Measurements from ENCODE around the gene FMN1. TPM values are rescaled to one million over a fixed set of nuclear protein-coding genes. Genes with fewer than 3 reads are reported as not detected.

FMN1 gene
- polyA plus RNA-seq, 2 of the 4 experiments (the other 2 are of a cell fraction), result 0.53 to 2.2 TPM

GRCh38 chr15:33114374-33114717 is 80.2 kb downstream of the FMN1 start:
- no peak overlapping the region for H3K27ac ChIP-seq
- DNase-seq (ENCODE audit: low read depth in 1 of 2, low spot score in 1 of 2) (no peak), ATAC-seq (no peak), FAIRE-seq (no peak)
- WGBS (ENCODE audit: missing lambda C conversion rate), result 60% methylated on average over 8 of the region's 8 CpGs
- ChIA-PET POLR2A (no interaction called here), CTCF (interaction anchor here (1.1 to 4.0 kb wide), 2 partner anchors 9 to 19 kb away, joined by 3 to 22 read pairs; no protein-coding TSS in a partner anchor)
- H3K4me3 ChIP-seq, result no peak overlapping the region
- H3K4me2 ChIP-seq, result no peak overlapping the region
- H3K4me1 ChIP-seq, result no peaks in the 10 kb centered on the region
- H3K9me3 ChIP-seq, result no peaks in the 10 kb centered on the region
- TF ChIP-seq RCOR1 (IDR thresholded peaks at IDR 0.05; ENCODE audit: low read depth, low read length) (no peak), KDM1A (IDR thresholded peaks at IDR 0.05; ENCODE audit: low read depth) (no peak), ELK1 (IDR thresholded peaks at IDR 0.05; ENCODE audit: low read depth, low read length) (no peak), CHD2 (IDR thresholded peaks at IDR 0.05; ENCODE audit: low read length, partially characterized antibody) (no peak), RAD21 (conservative IDR thresholded peaks at IDR 0.05 in 1 of 2, IDR thresholded peaks at IDR 0.05 in 1 of 2) (no peak), HMGXB4 (CRISPR knock-in tag; IDR thresholded peaks at IDR 0.05; ENCODE audit: borderline replicate concordance) (no peak)

- POLR2A ChIA-PET, result no interaction called here
- ATAC-seq (no peak; a peak in 1 of 6 replicates), DNase-seq (ENCODE audit: low read depth in 1 of 2, low spot score in 1 of 2) (no peak), FAIRE-seq (no peak)
- Histone ChIP-seq H3K4me2 (no peak overlapping the region), H3K4me3 (no peak overlapping the region), H3K27ac (no peak overlapping the region), H3K4me1 (no peaks in the 10 kb centered on the region), H3K9me3 (no peaks in the 10 kb centered on the region)
- WGBS (ENCODE audit: missing lambda C conversion rate), result 56% methylated on average over 7 of the region's 7 CpGs
- TF ChIP-seq HMGXB4 (CRISPR knock-in tag; IDR thresholded peaks at IDR 0.05; ENCODE audit: borderline replicate concordance) (no peak), RNF2 (IDR thresholded peaks at IDR 0.05; ENCODE audit: borderline replicate concordance, low read depth) (no peak), POLR2AphosphoS2 (conservative IDR thresholded peaks at IDR 0.05; ENCODE audit: low read length) (no peak), NPAS2 (CRISPR knock-in tag; IDR thresholded peaks at IDR 0.05; ENCODE audit: borderline replicate concordance) (no peak), HOXB5 (CRISPR knock-in tag; IDR thresholded peaks at IDR 0.05) (no peak), MAX (IDR thresholded peaks at IDR 0.05) (no peak), CBX2 (IDR thresholded peaks at IDR 0.05; ENCODE audit: borderline replicate concordance, low read depth) (no peak), SMC3 (IDR thresholded peaks at IDR 0.05) (no peak), ATOH8 (CRISPR knock-in tag; IDR thresholded peaks at IDR 0.05; ENCODE audit: low read depth) (no peak), FOXS1 (CRISPR knock-in tag; IDR thresholded peaks at IDR 0.05) (no peak), NFE2L2 (conservative IDR thresholded peaks at IDR 0.05; ENCODE audit: low read length) (no peak), BCL3 (IDR thresholded peaks at IDR 0.05) (no peak), FOSB (CRISPR knock-in tag; IDR thresholded peaks at IDR 0.05) (no peak), TFCP2L1 (CRISPR knock-in tag; IDR thresholded peaks at IDR 0.05) (no peak)
- CTCF ChIA-PET, result interaction anchor here (1.1 to 4.0 kb wide), 3 partner anchors 8 to 158 kb away, joined by 3 to 22 read pairs (median 3); no protein-coding TSS in a partner anchor
These were observed 80.7 kb downstream of the FMN1 start for GRCh38 chr15:33113666-33114373.

Measured in A549 (cell line).